SKM-1 (cell line): ENCODE results near the gene MOSPD2.

ENCODE experiments used
- DNase-seq: peaks from one replicate; lab custom pipeline; 2025; ENCODE audit not compliant: unreplicated experiment; lab: John Stamatoyannopoulos, UW

Gene MOSPD2

DNA sequence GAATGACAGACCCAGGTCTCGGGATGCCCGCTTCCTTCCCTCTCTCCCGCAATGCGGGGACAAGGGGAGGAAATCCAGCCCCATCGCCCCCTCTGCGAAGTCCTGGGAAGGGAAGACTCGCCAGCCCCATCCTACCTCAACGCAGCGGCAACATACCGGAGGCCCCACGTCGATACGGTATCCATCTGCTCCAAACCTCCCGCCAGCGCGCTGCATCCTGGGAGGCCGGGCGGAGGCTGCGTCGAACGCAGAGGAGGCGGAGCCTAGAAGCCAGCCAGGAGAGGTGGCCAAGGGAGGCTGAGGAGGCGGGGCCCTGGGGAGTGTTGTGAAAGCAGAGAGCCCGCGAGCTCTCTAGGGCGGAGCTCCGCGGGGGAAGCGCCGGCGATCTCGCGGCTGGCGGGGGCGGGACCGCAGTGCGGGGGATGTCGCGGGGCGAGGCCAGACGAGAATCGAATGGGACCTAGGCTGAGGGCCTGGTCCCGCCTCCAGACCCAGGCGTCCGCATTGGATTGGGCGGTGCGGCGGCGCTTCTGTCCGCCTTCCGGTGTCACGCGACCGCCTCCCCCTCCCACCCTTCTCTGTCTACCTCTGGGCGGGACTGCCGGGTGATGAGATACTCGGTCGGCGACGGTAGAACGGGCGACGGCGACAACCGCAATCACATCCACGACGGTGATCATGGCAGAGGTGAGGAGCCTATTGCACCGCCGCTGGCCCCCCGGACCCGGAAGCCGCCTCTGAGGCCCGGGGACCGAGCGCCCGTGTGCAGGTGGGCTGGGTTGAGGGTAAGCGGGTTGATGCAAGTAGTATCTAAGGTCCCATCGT, at the start of gene MOSPD2, which contains the start of gene FANCB:
TSS of gene MOSPD2 (plus strand) at position 571 of the 825 bp plus-strand sequence. CDS start at position 679, 108 bp downstream.
TSS of gene FANCB (minus strand) at position 219 of the 825 bp plus-strand sequence. CDS start 7,559 bp downstream, outside the sequence.
- peak; percentile 72 for DNase-seq

DNA sequence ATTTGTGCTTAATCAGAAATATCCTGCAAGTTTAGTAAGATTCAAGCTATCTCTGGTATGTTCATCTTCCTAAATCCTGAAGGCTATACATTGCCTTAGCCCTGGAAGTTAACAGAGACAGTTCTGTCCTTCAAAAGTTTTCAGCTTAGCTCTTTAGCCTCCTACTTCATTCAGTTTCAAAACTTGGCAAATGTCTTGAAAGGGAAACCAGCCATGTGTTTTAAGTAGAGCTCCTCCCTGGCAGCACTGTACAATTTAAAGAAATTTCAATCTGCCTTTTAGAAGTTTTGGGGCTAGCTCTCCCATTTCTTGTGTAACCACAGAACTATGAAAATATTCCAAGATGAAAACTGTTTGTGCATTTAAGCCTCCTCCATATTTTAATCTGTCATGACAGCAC, 47.4 kb upstream of the MOSPD2 start:
- DNase-seq: no peak

DNA sequence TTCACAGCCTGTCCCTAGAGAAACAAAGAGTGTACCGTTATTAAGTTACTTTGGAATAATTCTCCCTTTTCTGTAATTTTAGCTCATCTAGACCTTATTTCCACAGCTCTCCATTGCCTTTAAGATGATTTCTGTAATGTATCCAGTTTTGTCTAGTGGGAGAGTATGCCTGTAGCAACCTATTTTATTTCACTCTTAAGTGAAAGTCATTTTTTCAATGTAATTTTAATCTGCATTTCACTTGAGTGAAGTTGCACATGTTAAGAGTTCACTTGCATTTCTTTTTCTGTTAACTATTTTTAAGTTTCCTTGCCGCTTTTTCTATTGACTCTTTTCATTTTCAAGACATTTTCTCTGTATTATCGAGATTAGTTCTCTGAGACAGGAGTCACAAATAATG, 46.9 kb upstream of the MOSPD2 start:
- no peak for DNase-seq

DNA sequence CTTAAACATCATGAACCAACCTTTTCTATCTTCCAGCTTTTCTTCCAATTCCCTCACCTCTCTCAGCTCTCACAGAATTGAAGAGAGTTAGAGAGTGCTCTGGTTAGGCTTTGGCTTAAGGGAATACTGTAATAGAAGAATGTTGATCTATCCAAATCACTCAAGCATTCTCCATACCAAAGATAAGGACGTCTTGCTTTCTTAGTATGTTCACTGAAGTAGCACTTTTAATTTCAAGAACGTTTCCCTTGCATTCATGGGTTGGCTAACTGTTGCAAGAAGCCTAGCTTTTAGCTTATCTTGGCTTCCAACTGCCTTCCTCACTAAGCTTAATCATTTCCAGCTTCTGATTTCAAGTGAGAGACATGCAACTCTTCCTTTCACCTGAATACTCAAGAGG, 43.6 kb upstream of the MOSPD2 start:
- DNase-seq: no peak

DNA sequence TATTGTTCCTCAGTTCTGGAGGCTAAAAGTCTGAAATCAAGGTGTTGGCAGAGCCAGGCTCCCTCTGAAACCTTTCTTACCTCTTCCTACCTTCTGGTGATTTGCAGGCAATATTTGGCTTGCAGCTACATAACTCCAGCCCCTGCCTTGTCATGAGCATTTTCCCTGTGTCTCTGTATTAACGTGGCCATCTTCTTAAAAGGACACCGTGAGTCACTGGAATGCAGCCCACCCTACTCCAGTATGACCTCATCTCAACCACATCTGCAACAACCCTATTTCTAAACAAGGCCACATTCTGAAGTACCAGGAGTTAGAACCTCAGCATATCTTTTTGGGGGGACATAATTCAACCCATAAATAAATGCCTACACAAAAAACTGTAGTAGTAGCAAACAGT, 41.1 kb upstream of the MOSPD2 start:
- DNase-seq: no peak

DNA sequence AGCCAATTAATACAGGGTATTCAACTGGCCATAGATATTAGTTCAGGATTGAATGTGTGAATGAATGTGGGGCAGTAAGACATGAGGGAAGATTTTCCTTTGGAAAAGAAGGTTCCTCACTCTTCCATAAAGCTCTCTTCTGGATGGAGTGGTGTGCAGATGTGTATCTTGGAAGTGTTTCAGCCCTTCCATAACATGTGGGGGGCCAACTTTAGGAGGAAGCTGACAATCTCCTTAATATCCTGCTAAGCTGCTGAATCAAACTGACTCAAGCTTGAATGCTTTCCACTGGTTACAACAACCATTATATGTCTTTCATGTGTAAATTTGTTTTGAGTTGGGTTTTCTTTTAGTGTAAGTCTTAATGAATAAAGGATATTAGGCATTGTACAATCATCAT, 40.6 kb upstream of the MOSPD2 start:
- no peak for DNase-seq

DNA sequence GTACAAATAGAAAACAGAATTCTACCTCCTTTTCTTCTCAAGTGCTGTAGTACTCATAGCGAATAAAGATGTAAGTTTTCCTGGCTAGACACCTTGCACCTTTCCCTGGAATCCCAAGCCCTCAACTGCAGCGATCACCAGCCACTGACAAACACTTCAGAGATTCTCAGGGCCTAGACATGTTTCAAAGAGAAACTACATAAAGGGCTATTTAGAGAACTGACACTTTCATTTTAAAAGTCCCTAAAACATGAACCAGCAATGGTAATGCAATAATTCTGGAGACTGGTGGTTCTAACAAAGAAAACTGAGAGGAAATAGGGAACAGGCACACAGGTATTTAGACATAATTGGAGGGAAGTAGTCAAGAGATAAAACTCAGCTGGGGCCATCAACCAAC, 36.1 kb upstream of the MOSPD2 start:
- DNase-seq: no peak

DNA sequence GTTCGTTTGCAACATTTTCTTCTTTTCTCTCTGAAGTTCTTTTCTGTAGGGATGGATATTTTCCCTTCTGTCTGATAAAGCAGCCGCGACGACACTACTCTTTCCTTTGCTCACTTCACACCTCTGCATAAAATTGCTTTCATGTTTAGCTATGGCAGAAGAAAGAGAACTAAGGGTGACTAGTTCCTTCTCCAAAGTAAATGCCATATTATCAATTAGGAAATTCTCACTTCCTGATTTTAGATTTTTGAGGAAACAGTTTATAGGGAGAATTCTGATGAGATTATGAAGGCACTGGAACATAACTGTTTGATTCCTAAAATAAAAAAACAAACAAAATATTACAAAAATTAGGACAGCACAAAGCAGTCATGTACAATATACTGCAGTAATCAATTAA, 29.6 kb upstream of the MOSPD2 start:
- DNase-seq: no peak

DNA sequence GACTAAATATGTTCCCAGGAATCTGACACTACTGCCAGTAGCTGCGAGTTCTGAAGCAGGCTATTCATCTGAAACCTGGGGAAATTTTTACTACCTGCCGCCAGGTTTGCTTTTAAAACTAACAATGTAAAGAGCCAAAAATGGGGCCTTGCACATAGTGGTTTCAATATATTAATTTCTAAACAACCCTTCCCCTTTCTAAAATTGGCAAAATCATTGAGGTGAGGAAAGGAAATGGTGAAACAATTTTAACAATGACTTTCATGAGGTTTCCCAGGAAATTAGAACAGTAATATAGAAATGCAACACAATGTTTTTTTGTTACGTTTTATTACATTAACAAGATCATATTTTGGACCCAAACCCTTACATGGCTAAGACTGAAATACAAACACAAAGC, 21.7 kb upstream of the MOSPD2 start:
- DNase-seq: no peak

DNA sequence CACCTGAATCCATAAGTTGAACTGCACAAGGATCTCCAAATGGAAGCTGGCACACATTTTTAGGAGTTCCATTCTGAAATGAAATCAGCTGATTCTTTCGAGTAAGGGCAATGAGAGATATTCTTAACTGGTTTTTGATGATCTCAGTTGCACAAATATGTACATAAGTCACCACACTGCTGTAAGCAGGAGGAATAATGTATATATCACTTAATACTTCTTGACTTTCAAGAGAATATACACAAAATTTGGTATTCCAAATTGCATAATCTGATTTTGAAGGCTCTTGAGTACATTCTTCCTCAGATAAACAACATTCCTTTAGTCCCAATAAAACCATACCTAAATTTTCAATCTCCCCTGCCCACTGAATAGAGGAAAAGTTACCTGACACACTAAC, 8.6 kb upstream of the MOSPD2 start:
- no peak for DNase-seq

DNA sequence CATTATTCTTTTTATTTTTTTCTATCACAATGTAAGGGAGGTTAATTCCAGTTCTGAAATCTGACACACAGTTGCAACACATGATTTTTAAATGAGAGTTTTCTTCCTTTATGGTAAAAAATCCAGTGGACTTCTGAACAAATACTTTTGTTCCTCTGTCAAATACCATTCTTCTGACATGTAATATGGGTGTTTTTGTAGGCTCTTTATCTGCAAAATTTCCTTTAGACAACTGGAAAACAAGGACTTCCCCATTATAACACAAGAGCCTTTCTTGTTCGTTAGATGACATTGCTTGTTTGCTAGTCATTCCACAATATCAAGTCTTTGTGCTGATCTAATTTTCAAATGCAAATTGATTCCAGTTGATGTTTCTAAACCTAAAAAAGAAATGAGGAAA, 8.0 kb upstream of the MOSPD2 start:
- no peak for DNase-seq

DNA sequence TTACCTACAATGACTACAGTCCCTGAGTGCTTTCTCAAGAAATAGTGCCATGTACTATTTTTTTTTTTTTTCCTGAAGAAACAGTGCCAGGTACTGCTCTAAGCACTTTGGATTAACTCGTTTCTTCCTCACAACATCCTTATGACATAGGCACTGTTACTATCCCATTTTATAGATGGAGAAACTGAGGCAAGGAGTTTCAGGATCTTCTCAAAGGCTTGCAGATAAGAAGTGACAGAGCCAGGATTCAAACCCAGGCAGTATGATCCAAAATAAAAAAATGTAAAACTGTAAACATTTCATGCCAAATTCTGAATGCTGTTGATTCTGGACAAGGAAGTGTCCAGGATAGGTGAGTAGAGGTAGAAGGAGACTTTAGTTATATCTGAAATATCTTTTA, 1.5 kb upstream of the MOSPD2 start:
- no peak for DNase-seq

DNA sequence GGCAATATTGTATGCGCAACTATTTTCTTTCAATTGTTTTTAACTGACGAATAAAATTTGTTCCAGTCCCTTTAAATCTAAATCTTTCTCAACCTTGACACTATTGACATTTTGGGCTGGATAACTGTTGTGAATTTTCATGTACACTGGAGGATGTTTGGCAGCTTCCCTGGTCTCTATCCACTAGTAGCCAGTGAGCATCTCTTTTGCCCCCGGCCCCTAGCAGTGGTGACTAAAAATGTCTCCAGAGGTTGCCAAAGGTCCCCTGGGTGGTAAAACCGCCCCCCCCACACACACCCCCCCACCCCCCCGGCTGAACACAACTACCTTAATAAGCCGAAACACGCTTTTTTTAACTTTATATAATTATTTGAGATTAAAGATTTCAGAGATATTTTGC, 866 bp upstream of the MOSPD2 start:
- DNase-seq: no peak

DNA sequence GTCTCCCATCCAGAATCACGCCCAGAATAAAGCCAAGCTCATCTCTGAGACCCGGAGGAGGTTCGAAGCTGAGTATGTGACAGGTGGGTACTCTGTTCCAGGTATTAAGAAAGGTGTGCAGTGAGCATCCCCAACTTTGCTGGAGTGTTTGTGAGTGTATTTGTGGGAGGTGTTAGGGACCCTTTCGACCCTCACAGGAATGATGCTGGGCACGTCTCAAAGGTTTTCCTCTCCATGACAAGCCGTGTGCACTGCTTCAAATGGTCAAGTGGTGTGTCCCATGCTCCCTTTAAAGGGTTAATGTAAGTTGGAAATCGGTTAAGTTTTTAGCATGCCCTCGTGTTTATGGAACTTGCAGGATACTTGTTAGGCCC, 442 bp downstream of the MOSPD2 start:
- no peak for DNase-seq

DNA sequence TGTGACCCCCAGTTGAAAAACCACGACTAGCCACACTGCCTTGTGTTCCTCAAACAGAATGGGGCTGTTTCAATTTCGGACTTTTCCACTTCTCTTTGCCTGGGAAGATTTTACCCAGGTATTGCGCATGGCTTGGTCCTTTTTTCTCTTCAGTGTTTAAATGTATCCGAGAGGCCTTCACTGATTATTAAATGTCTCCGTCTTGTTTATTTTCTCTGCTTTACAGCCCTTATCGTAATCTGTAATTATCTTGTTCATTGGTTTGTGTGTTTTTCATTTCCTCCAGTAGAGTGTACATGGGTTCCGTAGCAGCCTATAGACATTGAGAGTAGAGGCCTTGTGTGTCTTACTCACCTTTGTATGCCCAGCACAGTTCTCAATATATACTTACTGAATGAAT, 2.4 kb downstream of the MOSPD2 start:
- no peak for DNase-seq

DNA sequence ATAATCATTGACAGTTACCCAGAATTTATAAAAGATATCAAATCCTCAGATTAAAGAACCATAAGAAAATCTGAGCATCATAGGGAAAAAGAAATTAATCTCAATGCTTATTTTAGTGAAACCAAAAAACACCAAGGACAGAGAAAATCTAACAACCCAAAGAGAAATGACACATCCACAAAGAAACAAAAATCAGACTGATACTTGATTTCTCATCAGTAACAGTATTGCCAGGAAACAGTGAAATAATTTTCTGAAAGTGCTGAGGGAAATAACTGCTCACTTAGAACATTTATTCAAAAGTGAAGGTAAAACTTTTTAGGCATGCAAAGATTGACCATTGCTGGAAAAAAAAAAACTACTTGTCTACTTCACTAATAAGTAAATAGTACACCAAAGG, 10.6 kb downstream of the MOSPD2 start:
- no peak for DNase-seq

DNA sequence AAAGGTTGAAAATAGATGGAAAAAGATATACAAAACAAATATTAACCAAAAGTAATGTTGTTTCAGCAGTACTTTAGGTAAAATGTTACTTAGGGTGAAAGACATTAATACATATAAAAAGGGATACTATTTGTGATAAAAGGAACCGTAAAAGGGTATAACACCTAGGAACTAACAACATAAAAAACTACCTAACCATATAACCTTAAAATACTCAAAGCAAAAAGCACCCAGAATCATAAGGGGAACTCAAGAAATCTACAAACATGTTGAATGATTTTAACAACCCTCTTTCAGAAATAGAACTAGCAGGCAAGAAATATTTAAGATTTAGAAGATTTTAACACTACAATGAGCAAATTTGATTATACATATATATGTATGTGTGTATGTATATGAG, 11.5 kb downstream of the MOSPD2 start:
- DNase-seq: no peak

DNA sequence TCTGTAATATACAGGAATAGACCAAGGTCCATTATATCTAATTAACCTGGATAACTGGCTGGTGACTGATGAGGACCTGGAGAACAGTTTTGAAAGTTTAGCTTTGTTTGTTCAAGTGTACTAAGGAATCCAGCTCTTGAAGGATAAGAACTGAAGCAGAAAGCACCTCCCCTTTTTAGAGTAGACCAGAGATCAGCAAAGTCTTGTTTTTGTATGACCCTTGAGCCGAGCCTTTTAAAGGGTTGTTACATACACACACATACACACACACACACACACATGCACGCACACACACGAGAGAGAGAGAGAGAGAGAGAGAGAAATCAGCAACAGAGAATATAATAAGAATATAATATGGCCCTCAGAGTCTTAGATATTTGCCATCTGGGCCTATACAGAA, 13.0 kb downstream of the MOSPD2 start:
- no peak for DNase-seq

DNA sequence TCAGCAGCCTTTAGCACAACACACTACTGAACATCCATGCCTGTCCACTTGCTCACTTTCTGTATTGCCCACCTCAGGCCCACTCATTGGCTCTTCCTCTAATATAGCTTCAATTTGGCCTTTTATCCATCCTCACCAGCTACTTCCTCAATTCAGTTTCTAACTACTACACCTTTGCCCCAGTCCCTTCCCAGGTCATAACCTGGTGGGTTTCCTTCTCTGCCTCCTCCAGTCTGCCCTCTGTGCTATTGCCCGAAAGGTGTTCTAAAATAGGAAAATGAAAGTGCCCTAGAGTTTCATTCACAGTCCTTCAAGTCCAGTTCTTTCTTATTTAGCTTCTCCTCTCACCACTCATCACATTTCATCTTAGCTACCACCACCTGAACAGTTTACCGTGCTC, 23.1 kb downstream of the MOSPD2 start:
- DNase-seq: no peak

DNA sequence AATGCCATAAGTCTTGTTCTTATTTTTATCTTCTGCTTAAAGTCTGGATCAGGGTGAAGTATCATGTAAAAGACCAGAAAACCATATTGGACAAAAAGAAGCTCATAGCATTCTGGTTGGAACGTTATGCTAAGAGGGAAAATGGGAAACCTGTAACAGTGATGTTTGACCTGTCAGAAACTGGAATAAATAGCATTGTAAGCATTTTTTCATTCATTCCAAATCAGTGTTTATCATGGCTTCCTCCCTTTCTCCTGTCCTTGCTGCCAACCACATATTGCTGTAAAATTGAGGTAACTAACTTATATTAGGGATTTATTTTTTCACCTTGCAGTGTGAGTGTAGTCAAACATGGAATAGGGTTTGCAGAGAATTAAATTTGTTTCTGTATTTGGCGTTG, 23.8 kb downstream of the MOSPD2 start:
- no peak for DNase-seq

DNA sequence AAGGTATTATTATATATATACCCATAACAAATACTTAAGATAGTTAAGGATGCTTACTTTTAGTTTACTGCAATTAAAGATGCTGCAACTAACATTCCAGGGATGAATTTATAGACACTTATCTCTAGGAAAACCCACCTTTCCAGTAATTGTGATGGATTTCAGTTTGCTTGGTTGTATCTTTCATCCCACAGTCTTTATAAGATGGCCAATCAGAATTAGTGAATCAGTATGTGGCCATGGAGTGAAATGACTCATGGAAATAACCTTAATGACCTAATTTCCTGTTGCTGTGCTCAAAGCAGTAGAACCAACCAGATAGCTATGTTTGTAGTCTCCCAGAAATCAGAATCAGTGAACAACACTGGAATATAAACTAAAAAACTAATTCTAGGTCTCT, 26.4 kb downstream of the MOSPD2 start:
- no peak for DNase-seq

DNA sequence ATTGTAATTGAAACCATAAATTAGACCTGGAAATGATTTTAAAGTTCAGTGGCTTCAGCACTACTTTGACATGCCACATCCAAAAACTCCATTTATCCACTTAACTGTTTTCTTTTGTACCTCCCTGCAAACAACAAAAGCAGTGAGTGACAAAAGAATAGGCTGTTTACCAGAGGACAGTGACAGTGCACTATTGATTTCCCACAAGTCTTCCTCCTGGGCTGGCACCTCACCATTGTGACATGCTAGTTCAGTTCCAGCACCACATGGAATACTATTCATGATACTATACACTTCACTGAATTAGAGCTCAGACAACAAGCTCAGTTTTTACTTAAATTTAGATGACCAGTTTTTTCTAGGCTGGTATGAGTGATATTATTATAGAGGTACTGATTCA, 29.3 kb downstream of the MOSPD2 start:
- DNase-seq: no peak

DNA sequence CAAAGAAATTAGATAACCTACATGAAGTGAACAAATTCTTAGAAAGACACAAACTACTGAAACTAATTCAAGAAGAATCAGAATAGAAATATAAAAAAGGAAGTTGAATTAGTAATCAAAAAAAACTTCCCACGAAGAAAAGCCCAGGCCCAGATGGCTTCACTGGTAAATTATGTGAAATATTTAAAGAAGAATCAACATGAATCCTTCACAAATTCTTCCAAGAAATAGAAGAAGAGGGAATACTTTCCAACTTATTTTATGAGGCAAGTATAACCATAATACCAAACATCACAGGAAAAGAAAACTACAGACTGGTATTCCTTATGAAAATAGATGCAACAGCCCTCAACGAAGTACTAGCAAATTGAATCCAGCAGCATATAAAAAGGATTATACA, 30.7 kb downstream of the MOSPD2 start:
- no peak for DNase-seq
